Lower leg skin (tissue), 3 donors: ENCODE data around the gene SCPEP1.

Experiments
- CTCF ChIP-seq, 3 donors: fragments of 450-650 bp; IDR thresholded peaks; one replicate each; pipeline ENCODE4 v1.5.1; 2016; ENCODE audit warnings: antibody characterized with exemption in 3 of 3, mild to moderate bottlenecking in 3 of 3, moderate library complexity in 2 of 3
- POLR2A ChIP-seq, 2 donors: fragments of 450-650 bp; IDR thresholded peaks; one replicate each; pipeline ENCODE4 v1.6.1; 2016 to 2017; ENCODE audit warnings: antibody characterized with exemption in 2 of 2, mild to moderate bottlenecking in 1 of 2, moderate library complexity in 1 of 2

DNA sequence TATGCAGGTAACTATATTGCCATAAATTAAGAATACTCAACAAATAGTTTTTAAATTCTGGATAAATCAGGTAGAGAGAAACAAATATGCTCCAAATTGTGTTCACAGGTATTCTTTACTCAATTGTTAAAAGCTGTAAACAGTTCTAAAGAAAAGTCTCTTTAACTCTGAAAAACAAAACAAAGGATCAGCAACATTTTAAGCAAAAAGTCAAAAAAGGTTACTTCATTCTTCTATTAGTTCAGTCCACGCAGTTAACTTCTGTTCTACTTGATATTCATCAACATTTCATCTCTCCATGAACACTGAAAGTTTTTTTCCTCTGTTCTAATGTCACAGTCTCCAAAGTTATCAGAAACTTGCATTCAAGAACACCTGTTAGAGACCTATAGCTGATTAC lies 47.9 kb downstream of the SCPEP1 start:
- TF ChIP-seq CTCF (IDR thresholded peaks at IDR 0.05) (no peak), POLR2A (IDR thresholded peaks at IDR 0.05) (no peak)
